Glutamatergic neuron (in vitro differentiated cells): ENCODE results near the gene CCDC61. TPM values are rescaled to one million over a fixed set of nuclear protein-coding genes. Genes with fewer than 3 reads are reported as not detected.
A peak's percentile ranks its signal among the peaks of the same experiment; 100 is the strongest.

Experiments used
- DNase-seq: peaks from one replicate; pipeline ENCODE4 v3.0.0; 2022
- H3K27ac Mint-ChIP-seq: one replicate; pipeline ENCODE4 v1.8.0; 2020; ENCODE audit warnings: mild to moderate bottlenecking, mixed read lengths, inconsistent platforms; ENCODE audit not compliant: unreplicated experiment
- H3K27me3 Mint-ChIP-seq: one replicate; pipeline ENCODE4 v1.8.0; 2020; ENCODE audit warnings: mild to moderate bottlenecking, moderate library complexity, mixed read lengths, inconsistent platforms; ENCODE audit not compliant: unreplicated experiment
- H3K36me3 Mint-ChIP-seq: one replicate; pipeline ENCODE4 v1.8.0; 2020; ENCODE audit warnings: mild to moderate bottlenecking, mixed read lengths, inconsistent platforms; ENCODE audit not compliant: unreplicated experiment
- H3K4me1 Mint-ChIP-seq: one replicate; pipeline ENCODE4 v1.8.0; 2020; ENCODE audit warnings: mild to moderate bottlenecking, low read depth, mixed read lengths, inconsistent platforms; ENCODE audit not compliant: unreplicated experiment
- H3K4me3 Mint-ChIP-seq: one replicate; pipeline ENCODE4 v1.8.0; 2020; ENCODE audit warnings: mild to moderate bottlenecking, mixed read lengths, inconsistent platforms; ENCODE audit not compliant: unreplicated experiment
- H3K9me3 Mint-ChIP-seq: one replicate; pipeline ENCODE4 v1.8.0; 2020; ENCODE audit warnings: mild to moderate bottlenecking, moderate library complexity, mixed read lengths, inconsistent platforms; ENCODE audit not compliant: unreplicated experiment
- total RNA-seq: library from RNA; stranded (reverse); fragmentation: NEBNext Ultra II Directional; extraction: Animal tissue kit (Norgen Biotek cat#: 25700); gene quantifications from one replicate; pipeline ENCODE4 v1.2.1, GENCODE V29; 2021; ENCODE audit not compliant: unreplicated experiment
- TF ChIP-seq, protein P1 (sequence below): fragments of 200-600 bp; sonication (generic); IDR thresholded peaks from one replicate; pipeline ENCODE4 v1.5.0; 2021; ENCODE audit not compliant: partially characterized antibody, unreplicated experiment

The CCDC61 gene
- total RNA-seq, 1 donor from 2014 or later: 33.5 TPM

DNA sequence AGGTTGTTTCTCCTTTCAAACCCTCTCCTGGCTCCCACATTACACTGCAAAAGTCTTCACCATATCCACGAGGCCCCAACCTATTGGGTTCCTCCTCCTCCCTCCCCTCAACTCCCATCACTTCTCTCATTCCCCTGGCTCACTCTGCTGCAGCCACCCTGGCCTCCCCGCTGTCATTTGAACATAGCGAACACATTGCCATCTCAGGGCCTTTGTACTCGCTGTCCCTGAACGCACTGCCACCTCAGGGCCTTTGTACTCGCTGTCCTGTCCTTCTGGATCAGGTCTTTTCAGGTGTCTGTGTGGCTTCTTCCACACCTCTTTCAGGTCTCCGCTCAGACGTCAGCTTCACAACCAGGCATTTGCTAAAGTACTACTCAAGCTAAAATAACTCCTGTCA is 1.7 kb downstream of the CCDC61 start:
- Mint-ChIP-seq H3K36me3 (no peaks in the 10 kb centered on the region), H3K27ac (no peak overlapping the region), H3K27me3 (peaks cover 6% of the 10 kb centered on the region), H3K9me3 (peaks cover 10% of the 10 kb centered on the region), H3K4me3 (no peak overlapping the region), H3K4me1 (peaks cover 20% of the 10 kb centered on the region)
- no peak for DNase-seq
- TF ChIP-seq, protein P1, sequence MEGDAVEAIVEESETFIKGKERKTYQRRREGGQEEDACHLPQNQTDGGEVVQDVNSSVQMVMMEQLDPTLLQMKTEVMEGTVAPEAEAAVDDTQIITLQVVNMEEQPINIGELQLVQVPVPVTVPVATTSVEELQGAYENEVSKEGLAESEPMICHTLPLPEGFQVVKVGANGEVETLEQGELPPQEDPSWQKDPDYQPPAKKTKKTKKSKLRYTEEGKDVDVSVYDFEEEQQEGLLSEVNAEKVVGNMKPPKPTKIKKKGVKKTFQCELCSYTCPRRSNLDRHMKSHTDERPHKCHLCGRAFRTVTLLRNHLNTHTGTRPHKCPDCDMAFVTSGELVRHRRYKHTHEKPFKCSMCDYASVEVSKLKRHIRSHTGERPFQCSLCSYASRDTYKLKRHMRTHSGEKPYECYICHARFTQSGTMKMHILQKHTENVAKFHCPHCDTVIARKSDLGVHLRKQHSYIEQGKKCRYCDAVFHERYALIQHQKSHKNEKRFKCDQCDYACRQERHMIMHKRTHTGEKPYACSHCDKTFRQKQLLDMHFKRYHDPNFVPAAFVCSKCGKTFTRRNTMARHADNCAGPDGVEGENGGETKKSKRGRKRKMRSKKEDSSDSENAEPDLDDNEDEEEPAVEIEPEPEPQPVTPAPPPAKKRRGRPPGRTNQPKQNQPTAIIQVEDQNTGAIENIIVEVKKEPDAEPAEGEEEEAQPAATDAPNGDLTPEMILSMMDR: no peak

DNA sequence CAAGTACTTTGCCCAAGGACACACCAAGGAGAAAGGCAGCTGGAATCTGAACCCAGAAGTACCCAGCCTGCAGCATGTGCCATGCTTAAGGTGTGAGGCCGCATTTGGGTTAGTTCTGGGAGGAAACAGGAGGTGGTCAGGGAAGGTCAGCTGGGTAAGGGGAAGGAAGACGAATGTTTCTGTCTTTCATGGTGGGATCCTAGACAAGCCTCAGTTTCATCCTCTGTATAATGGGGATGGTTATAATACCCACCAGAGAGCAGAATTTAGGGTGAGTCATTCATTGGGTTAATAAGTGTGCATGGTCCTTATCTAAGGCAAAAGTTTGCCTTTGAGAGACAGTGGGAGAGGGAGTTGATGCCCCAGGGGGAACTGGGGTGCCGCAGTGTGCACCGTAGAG is 3.6 kb downstream of the CCDC61 start:
- peaks cover 5% of the 10 kb centered on the region for H3K27me3 Mint-ChIP-seq
- peak overlapping the region; percentile 31 for H3K27ac Mint-ChIP-seq
- DNase-seq: no peak
- peaks cover 7% of the 10 kb centered on the region for H3K9me3 Mint-ChIP-seq
- no peaks in the 10 kb centered on the region for H3K36me3 Mint-ChIP-seq
- TF ChIP-seq, protein P1: no peak
- H3K4me3 Mint-ChIP-seq: peak overlapping the region; percentile 9
- H3K4me1 Mint-ChIP-seq: peaks cover 20% of the 10 kb centered on the region

DNA sequence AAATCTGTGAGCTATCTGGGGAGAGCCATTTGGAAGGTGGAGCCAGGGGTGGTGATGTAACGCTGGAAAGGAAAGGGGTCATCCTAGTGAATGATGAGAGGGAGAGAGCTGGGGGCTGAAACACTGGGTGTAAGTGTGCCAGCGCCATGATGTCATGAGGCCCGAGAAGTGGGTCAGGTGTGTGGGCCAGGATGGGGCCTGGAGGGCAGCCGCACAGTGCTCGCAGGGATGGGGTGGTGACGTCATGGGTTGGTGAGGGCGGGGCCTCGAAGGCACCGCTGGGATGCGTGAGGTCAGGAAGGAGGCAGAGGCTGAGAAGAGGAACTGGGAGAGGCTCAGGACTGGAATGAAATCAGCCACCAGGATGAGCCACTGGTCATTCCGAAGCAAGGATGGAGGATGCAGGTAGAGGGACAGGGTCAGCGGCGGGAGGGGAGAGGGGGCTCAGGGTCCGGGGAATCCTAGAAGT is 4.4 kb downstream of the CCDC61 start:
- Mint-ChIP-seq H3K36me3 (no peaks in the 10 kb centered on the region), H3K27me3 (peaks cover 5% of the 10 kb centered on the region), H3K9me3 (peaks cover 7% of the 10 kb centered on the region), H3K4me3 (peak overlapping the region; percentile 98), H3K4me1 (peaks cover 20% of the 10 kb centered on the region), H3K27ac (peak overlapping the region; percentile 89)
- TF ChIP-seq, protein P1: no peak
- DNase-seq: peak; percentile 82

DNA sequence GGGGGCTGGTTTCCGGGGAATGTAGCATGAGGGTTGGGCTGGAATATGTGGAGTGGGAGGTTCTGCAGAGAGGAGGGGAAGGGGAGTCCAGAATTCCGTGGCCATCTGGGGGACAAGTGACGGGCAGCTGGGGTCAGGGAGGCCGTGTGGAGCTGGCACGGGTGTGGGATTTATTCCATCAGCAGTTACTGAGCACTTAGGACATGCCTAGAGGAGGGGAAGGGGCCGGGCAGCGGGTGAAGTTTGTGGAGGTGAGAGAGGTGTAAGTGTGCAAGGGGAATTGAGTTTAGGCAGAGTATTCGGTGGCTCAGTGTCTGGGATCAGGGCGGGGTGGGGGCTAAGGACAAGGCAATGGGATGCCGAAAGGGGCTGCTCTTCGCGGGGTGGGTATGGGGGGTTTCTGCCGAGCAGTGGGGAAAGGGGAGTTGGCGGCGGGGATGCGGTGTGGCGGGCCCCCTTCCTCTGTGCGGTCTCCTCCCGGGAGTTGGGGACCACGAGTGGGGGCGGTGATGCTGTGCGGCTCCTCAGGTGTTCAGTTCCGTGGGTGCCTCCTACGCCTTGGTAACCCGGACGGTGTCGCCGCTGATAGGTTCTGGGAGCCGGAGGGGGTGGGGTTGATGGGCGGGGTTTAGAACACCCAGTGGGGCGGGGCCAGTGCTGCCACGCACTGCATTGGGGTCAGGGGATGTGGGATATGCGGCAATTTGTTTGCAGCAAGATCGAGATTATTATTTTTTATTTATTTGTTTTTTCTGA is 5.4 kb downstream of the CCDC61 start:
- TF ChIP-seq, protein P1: no peak
- H3K27me3 Mint-ChIP-seq: peaks cover 5% of the 10 kb centered on the region
- peaks cover 20% of the 10 kb centered on the region for H3K4me1 Mint-ChIP-seq
- H3K27ac Mint-ChIP-seq: peak overlapping the region; percentile 66
- H3K9me3 Mint-ChIP-seq: peaks cover 7% of the 10 kb centered on the region
- no peaks in the 10 kb centered on the region for H3K36me3 Mint-ChIP-seq
- H3K4me3 Mint-ChIP-seq: peak overlapping the region; percentile 98
- DNase-seq: peak; percentile 77

DNA sequence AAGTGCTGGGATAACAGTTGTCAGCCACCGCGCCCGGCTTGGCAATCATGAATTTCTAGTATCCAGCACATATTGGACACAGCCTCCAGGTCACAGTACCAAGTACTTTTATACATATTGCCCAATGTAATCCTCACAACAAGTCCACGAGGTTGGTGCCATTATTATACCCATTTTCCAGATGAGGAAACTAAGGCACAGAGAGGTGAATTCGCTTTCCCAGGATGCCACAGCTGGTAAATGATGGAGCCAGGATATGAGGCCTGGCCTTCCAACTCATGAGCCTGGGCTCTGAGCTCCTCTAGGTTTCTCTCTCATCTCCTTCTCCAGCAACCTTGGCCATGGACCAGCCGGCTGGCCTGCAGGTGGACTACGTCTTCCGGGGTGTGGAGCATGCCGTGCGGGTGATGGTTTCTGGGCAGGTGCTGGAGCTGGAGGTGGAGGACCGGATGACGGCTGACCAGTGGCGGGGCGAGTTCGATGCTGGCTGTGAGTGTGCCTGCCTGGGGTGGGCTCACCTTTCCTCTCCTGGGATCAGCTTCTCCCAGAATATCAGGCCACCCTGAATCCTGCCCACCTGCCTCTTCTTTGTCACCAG is 7.5 kb downstream of the CCDC61 start:
- peaks cover 5% of the 10 kb centered on the region for H3K27me3 Mint-ChIP-seq
- H3K36me3 Mint-ChIP-seq: no peaks in the 10 kb centered on the region
- no peak overlapping the region for H3K27ac Mint-ChIP-seq
- DNase-seq: no peak
- H3K4me3 Mint-ChIP-seq: no peak overlapping the region
- TF ChIP-seq, protein P1: no peak
- peaks cover 12% of the 10 kb centered on the region for H3K4me1 Mint-ChIP-seq
- peaks cover 7% of the 10 kb centered on the region for H3K9me3 Mint-ChIP-seq
